ENCODE measurements around the gene GTF2IRD1.

- TF ChIP-seq POLR2A (IDR thresholded peaks at IDR 0.05; ENCODE audit: low read depth, low read length) (no peak), POLR2AphosphoS5 (IDR thresholded peaks at IDR 0.05; ENCODE audit: low read depth, low read length) (no peak), SPI1 (IDR thresholded peaks at IDR 0.05; ENCODE audit: low read depth, low read length) (no peak)
Measured at GRCh38 chr7:74473116-74473515, 19.4 kb downstream of the GTF2IRD1 start.

All from GM12891 (cell line).